Right lobe of liver (tissue), 6 donors: ENCODE measurements around the gene ACOX3. TPM values are rescaled to one million over a fixed set of nuclear protein-coding genes. Genes with fewer than 3 reads are reported as not detected.

Experiments used
- ATAC-seq, 4 donors: fragments of 200-7000 bp; cut with Tn5 transposase; one replicate each; pipeline ENCODE4 v1.9.1; 2020; ENCODE audit warnings: mild to moderate bottlenecking in 4 of 4, moderate library complexity in 4 of 4
- DNase-seq, 3 donors: peaks; one replicate each; pipeline ENCODE4 v3.0.0-alpha.2; 2020
- H3K27ac ChIP-seq, 3 donors: fragments of 200-600 bp; one replicate each; pipeline ENCODE4 v1.8.0; 2022
- H3K27me3 ChIP-seq, 2 donors: fragments of 200-600 bp; one replicate each; pipeline ENCODE4 v1.8.0; 2022
- H3K36me3 ChIP-seq, 4 donors: fragments of 200-600 bp; sonication (generic) in 1 of 4; one replicate each; pipeline versions ENCODE4 v1.5.1 to v1.8.0; 2017 to 2022; ENCODE audit warnings: control low read depth in 1 of 4
- H3K4me1 ChIP-seq, 4 donors: fragments of 200-600 bp; sonication (generic) in 1 of 4; one replicate each; pipeline versions ENCODE4 v1.5.1 to v1.8.0; 2017 to 2022; ENCODE audit warnings: control low read depth in 1 of 4
- H3K4me3 ChIP-seq, 3 donors: fragments of 200-600 bp; one replicate each; pipeline ENCODE4 v1.8.0; 2022
- H3K9me3 ChIP-seq, 4 donors: fragments of 200-600 bp; sonication (generic) in 1 of 4; one replicate each; pipeline versions ENCODE4 v1.5.1 to v1.8.0; 2017 to 2022; ENCODE audit warnings: control low read depth in 1 of 4
- CTCF ChIP-seq, 4 donors: fragments of 200-600 bp in 3 of 4; fragments of 450-650 bp in 1 of 4; IDR thresholded peaks; one replicate each; pipeline versions ENCODE4 v1.5.1 to v1.8.0; 2016 to 2022; ENCODE audit warnings: antibody characterized with exemption in 4 of 4, mild to moderate bottlenecking in 2 of 4
- POLR2A ChIP-seq: fragments of 450-650 bp; IDR thresholded peaks from one replicate; pipeline ENCODE4 v1.6.1; 2017; ENCODE audit warnings: antibody characterized with exemption, mild to moderate bottlenecking
- WGBS: methylation state at CpG from one replicate; pipeline ENCODE4 v1.1.6; 2018; ENCODE audit warnings: low coverage, low lambda C conversion rate; ENCODE audit not compliant: insufficient coverage; ENCODE audit errors: missing lambda C conversion rate; 5-methylcytosine and 5-hydroxymethylcytosine counted together
- intact Hi-C, 2 donors: fragments of 100-400 bp; cut with DNase I; formaldehyde crosslinking; loops; one replicate each; pipeline versions ENCODE4 v1.11.2 to v1.14.1; 2022
- total RNA-seq, 6 experiments: library from RNA; depleted of rRNA in 2 of 6; stranded (reverse); fragments of >200 nt in 2 of 6; fragmentation: NEBNext Ultra II Directional in 3 of 6; extraction: Animal tissue kit (Norgen Biotek cat#: 25700) in 3 of 6; gene quantifications; one replicate each; pipeline versions ENCODE4 v1.1.0 to v1.2.4, GENCODE V29; 2016 to 2023
- donor health status: DM: no; HTN: yes; CAD: no.
- donor health status: DM: no; HTN: no; CAD: no.
- donor health status: DM: no; HTN: no; CAD: no.
- donor health status: DM: no; HTN: yes; CAD: no.
- donor health status: DM: no; HTN: yes; CAD: no.

ACOX3 gene
- total RNA-seq, 6 experiments from 2014 or later, result 18.5 to 36.9 (median 21.9) TPM

- DNase-seq (no peak), ATAC-seq (no peak)
- WGBS, result 71% methylated on average over 4 of the region's 49 CpGs
- Histone ChIP-seq H3K27ac (no peak overlapping the region), H3K27me3 (no peaks in the 10 kb centered on the region), H3K4me1 (no peaks in the 10 kb centered on the region), H3K9me3 (no peaks in the 10 kb centered on the region), H3K4me3 (no peak overlapping the region), H3K36me3 (no peaks in the 10 kb centered on the region)
- intact Hi-C loops, result no loop called here
- TF ChIP-seq POLR2A, result no peak
- no peak for TF ChIP-seq CTCF (IDR thresholded peaks at IDR 0.05)
Observed at GRCh38 chr4:8374851-8375649, 65.5 kb downstream of the ACOX3 start.

- DNase-seq, result no peak
- no peak overlapping the region for H3K4me3 ChIP-seq
- no peak for ATAC-seq
- no peaks in the 10 kb centered on the region for H3K36me3 ChIP-seq
- H3K4me1 ChIP-seq, result no peaks in the 10 kb centered on the region
- no peak for TF ChIP-seq CTCF (IDR thresholded peaks at IDR 0.05)
- no peak for TF ChIP-seq POLR2A
- intact Hi-C loops, result no loop called here
- H3K27me3 ChIP-seq, result no peaks in the 10 kb centered on the region
- H3K27ac ChIP-seq, result no peak overlapping the region
- 80% methylated on average over 1 of the region's 13 CpGs for WGBS
- no peaks in the 10 kb centered on the region for H3K9me3 ChIP-seq
Observed at GRCh38 chr4:8373973-8374545, 66.5 kb downstream of the ACOX3 start.

- no peak for ATAC-seq
- no peak for TF ChIP-seq POLR2A
- TF ChIP-seq CTCF (IDR thresholded peaks at IDR 0.05), result no peak
- no peak for DNase-seq
- WGBS, result 82% methylated on average over 10 of the region's 32 CpGs
- no peaks in the 10 kb centered on the region for H3K9me3 ChIP-seq
- no peaks in the 10 kb centered on the region for H3K27me3 ChIP-seq
- intact Hi-C loops, result no loop called here
- H3K27ac ChIP-seq, result no peak overlapping the region
- no peak overlapping the region for H3K4me3 ChIP-seq
- H3K36me3 ChIP-seq, result no peaks in the 10 kb centered on the region
- no peaks in the 10 kb centered on the region for H3K4me1 ChIP-seq
Observed at GRCh38 chr4:8373270-8373972, 67.1 kb downstream of the ACOX3 start.

GRCh38 chr4:8372506-8372905 is 68.0 kb downstream of the ACOX3 start:
- intact Hi-C loops, result no loop called here
- WGBS, result 92% methylated on average over 6 of the region's 13 CpGs
- no peak for ATAC-seq

More at GRCh38 chr4:8372506-8372905, 68.0 kb downstream of the ACOX3 start:
- DNase-seq, result no peak
- Histone ChIP-seq H3K27ac (no peak overlapping the region), H3K36me3 (no peaks in the 10 kb centered on the region), H3K27me3 (no peaks in the 10 kb centered on the region), H3K4me3 (no peak overlapping the region), H3K9me3 (no peaks in the 10 kb centered on the region), H3K4me1 (no peaks in the 10 kb centered on the region)
- TF ChIP-seq CTCF (IDR thresholded peaks at IDR 0.05), result no peak
- TF ChIP-seq POLR2A, result no peak
